Left lung (tissue), 10 donors: ENCODE data around the gene DCP2. TPM values are rescaled to one million over a fixed set of nuclear protein-coding genes. Genes with fewer than 3 reads are reported as not detected.

Experiments
- ATAC-seq: fragments of 200-7000 bp; cut with Tn5 transposase; one replicate; pipeline ENCODE4 v1.9.1; 2020; ENCODE audit warnings: moderate library complexity
- DNase-seq, 4 donors: peaks; one replicate each; pipeline ENCODE4 v3.0.0-alpha.2; 2013 to 2020
- H3K27ac ChIP-seq, 2 donors: fragments of 200-600 bp; sonication (generic) in 1 of 2; one replicate each; pipeline versions ENCODE4 v1.5.0 to v1.8.0; 2020 to 2021
- H3K27me3 ChIP-seq, 2 donors: fragments of 200-600 bp; sonication (generic) in 1 of 2; one replicate each; pipeline versions ENCODE4 v1.5.0 to v1.8.0; 2020 to 2021
- H3K36me3 ChIP-seq, 2 donors: fragments of 200-600 bp; sonication (generic) in 1 of 2; one replicate each; pipeline versions ENCODE4 v1.5.0 to v1.8.0; 2020 to 2021
- H3K4me1 ChIP-seq, 2 donors: fragments of 200-600 bp; one replicate each; pipeline ENCODE4 v1.8.0; 2021
- H3K4me3 ChIP-seq, 2 donors: fragments of 200-600 bp; sonication (generic) in 1 of 2; one replicate each; pipeline versions ENCODE4 v1.5.0 to v1.8.0; 2020 to 2021; ENCODE audit warnings: mild to moderate bottlenecking in 1 of 2
- H3K9me3 ChIP-seq, 2 donors: fragments of 200-600 bp; sonication (generic) in 1 of 2; one replicate each; pipeline versions ENCODE4 v1.5.0 to v1.8.0; 2020 to 2021
- intact Hi-C, 2 donors: fragments of 100-400 bp; cut with DNase I; formaldehyde crosslinking; loops; one replicate each; pipeline versions ENCODE4 v1.11.2 to v1.14.2; 2022
- polyA plus RNA-seq, 6 donors: library from polyadenylated mRNA; unstranded; fragments of 120-200 nt; gene quantifications; one replicate each; pipeline ENCODE4 v1.2.1, GENCODE V29; 2013; ENCODE audit not compliant: insufficient read length in 6 of 6
- total RNA-seq, 2 donors: library from RNA; stranded (reverse); fragmentation: NEBNext Ultra II Directional; extraction: Animal tissue kit (Norgen Biotek cat#: 25700); gene quantifications; one replicate each; pipeline ENCODE4 v1.2.1, GENCODE V29; 2021
- TF ChIP-seq, protein P1 (sequence below), 2 donors: fragments of 200-600 bp; sonication (generic) in 1 of 2; IDR thresholded peaks; one replicate each; pipeline versions ENCODE4 v1.5.0 to v1.8.0; 2021; ENCODE audit warnings: antibody characterized with exemption in 2 of 2
- donor health status: DM: no; HTN: yes; CAD: no.
- donor health status: DM: no; HTN: no; CAD: no.

The DCP2 gene
- total and polyA plus RNA-seq, 8 donors, result 30.1 to 72.4 (median 38.0) TPM

DNA sequence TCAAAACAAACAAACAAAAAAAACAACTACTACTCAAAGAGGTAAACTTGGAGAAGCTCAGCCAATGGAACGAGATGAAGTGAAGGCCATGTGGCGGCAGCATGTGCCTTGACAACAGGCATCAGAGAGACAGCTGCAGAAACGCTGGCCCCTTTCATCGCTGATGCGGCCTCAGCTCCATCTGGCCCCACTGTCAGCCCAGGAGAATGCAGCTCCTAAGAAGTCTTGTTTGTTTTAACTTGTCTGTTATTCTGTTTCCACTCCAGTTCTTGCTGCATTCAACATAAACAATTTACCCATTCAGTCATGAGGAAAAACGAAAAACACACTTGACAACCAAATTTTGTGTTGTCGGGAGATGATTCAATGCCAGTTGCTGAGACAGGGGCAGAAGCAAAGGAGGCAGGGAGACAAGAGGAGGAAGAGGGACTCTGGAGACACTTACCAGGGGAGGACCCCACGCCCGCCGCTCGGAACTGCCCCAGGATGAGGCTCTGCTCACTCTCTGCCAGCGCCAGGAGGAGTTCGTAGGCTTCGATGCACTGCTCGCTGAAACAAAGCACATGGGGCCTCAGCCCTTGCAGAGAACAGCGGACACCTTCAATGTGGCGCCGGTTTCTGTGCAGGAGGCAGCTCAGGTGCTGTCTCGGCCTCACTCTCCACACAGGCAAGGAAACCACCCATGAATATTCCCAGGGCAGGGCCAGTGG lies 91.2 kb downstream of the DCP2 start:
- intact Hi-C loops, result no loop called here
- Histone ChIP-seq H3K4me1 (no peaks in the 10 kb centered on the region), H3K36me3 (peaks cover 0 to 9% of the 10 kb centered on the region in 2 donors), H3K27ac (no peak overlapping the region), H3K27me3 (no peaks in the 10 kb centered on the region), H3K4me3 (no peak overlapping the region), H3K9me3 (no peaks in the 10 kb centered on the region)
- ATAC-seq (no peak), DNase-seq (peak in 2 of 4 donors; percentile 54 to 82)
- TF ChIP-seq, protein P1, sequence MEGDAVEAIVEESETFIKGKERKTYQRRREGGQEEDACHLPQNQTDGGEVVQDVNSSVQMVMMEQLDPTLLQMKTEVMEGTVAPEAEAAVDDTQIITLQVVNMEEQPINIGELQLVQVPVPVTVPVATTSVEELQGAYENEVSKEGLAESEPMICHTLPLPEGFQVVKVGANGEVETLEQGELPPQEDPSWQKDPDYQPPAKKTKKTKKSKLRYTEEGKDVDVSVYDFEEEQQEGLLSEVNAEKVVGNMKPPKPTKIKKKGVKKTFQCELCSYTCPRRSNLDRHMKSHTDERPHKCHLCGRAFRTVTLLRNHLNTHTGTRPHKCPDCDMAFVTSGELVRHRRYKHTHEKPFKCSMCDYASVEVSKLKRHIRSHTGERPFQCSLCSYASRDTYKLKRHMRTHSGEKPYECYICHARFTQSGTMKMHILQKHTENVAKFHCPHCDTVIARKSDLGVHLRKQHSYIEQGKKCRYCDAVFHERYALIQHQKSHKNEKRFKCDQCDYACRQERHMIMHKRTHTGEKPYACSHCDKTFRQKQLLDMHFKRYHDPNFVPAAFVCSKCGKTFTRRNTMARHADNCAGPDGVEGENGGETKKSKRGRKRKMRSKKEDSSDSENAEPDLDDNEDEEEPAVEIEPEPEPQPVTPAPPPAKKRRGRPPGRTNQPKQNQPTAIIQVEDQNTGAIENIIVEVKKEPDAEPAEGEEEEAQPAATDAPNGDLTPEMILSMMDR (IDR thresholded peaks at IDR 0.05), result no peak

DNA sequence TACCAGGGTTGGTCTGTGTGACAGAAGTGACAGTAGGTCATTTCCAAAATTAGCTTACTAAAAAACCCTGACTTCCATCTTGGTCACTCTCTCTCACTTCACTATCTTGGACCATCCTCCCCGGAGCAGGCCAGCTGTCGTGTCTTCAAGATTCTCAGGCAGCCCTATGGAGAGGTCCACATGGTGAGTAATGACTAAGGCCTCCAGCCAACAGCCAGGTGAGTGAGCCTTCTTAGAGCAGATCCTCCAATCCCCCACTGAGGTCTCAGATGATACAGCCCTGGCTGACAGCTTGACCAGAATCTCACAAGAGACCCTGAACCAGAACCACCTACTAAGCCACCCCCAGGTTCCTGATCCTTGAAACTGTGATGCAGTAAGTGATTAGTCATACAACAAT lies 92.0 kb downstream of the DCP2 start:
- H3K9me3 ChIP-seq, result no peaks in the 10 kb centered on the region
- H3K4me1 ChIP-seq, result no peaks in the 10 kb centered on the region
- DNase-seq (no peak), ATAC-seq (no peak)
- TF ChIP-seq, protein P1 (IDR thresholded peaks at IDR 0.05), result no peak
- H3K27ac ChIP-seq, result no peak overlapping the region
- intact Hi-C loops, result no loop called here
- H3K27me3 ChIP-seq, result no peaks in the 10 kb centered on the region
- H3K36me3 ChIP-seq, result peaks cover 0 to 5% of the 10 kb centered on the region in 2 donors
- no peak overlapping the region for H3K4me3 ChIP-seq

Other genes with a start within 250 kb of the DCP2 start
- 10 to 100 TPM; 41.0 to 52.0 TPM for gene APC, start 238.9 kb upstream of the DCP2 start, total RNA-seq
- gene APC, start 238.9 kb upstream of the DCP2 start, polyA plus RNA-seq, result 10 to 100 TPM; 32.2 to 48.3 (median 43.2) TPM
- gene SRP19, start 115.5 kb upstream of the DCP2 start, total RNA-seq, result 10 to 100 TPM; 38.5 to 38.7 TPM
- 10 to 100 TPM; 63.7 to 88.2 (median 71.7) TPM for gene SRP19, start 115.5 kb upstream of the DCP2 start, polyA plus RNA-seq
- 100 to 1,000 TPM; 103 to 121 TPM for gene REEP5, start 54.6 kb upstream of the DCP2 start, total RNA-seq
- gene REEP5, start 54.6 kb upstream of the DCP2 start, polyA plus RNA-seq, result 10 to 100 TPM; 64.8 to 73.9 (median 70.1) TPM